Neural progenitor cell (in vitro differentiated cells): Measurements from ENCODE around the gene NEURL1.

ENCODE experiments used
- CTCF ChIP-seq: fragments of 200-600 bp; sonication (generic); IDR thresholded peaks from 2 replicates; pipeline ENCODE4 v1.5.1; 2017; ENCODE audit warnings: antibody characterized with exemption, mild to moderate bottlenecking
- EZH2 ChIP-seq: fragments of 200-600 bp; sonication (generic); IDR thresholded peaks from 2 replicates; pipeline ENCODE4 v1.6.1; 2017; ENCODE audit warnings: antibody characterized with exemption, mild to moderate bottlenecking, moderate library complexity
- EZH2phosphoT487 ChIP-seq: fragments of 200-600 bp; sonication (generic); IDR thresholded peaks from 2 replicates; pipeline ENCODE4 v1.6.1; 2017; ENCODE audit warnings: antibody characterized with exemption

DNA sequence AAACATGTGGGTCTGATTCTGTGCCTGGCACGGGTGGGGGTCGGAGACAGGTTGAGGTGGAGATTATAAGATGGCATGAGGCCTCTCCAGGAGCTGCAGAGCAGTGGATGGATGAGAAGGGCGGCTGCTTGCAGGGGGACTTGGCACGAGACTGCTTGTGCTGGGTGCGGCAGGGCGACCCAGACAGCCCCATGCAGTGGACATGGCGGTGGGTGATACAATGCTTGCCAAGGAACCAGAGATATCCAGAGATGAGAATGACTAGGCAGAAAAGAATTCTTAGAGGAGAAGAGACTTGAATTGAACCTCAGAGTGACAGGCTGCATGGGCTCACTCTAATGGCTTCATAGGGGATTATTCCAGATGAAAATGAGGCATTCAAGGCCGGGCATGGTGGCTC lies 145.4 kb downstream of the NEURL1 start:
- TF ChIP-seq CTCF (no peak), EZH2phosphoT487 (no peak), EZH2 (no peak)
